Peyer's patch (tissue), 4 donors: ENCODE results near the gene GPX5. TPM values are rescaled to one million over a fixed set of nuclear protein-coding genes. Genes with fewer than 3 reads are reported as not detected.

Experiments
- DNase-seq, 3 donors: peaks; one replicate each; pipeline ENCODE4 v3.0.0-alpha.2; 2017 to 2019
- H3K27ac ChIP-seq, 4 donors: fragments of 200-600 bp; sonication (generic); one replicate each; pipeline ENCODE4 v1.5.1; 2016 to 2019
- H3K27me3 ChIP-seq, 2 donors: fragments of 200-600 bp; sonication (generic); one replicate each; pipeline ENCODE4 v1.5.1; 2019
- H3K36me3 ChIP-seq, 3 donors: fragments of 200-600 bp; sonication (generic); one replicate each; pipeline ENCODE4 v1.5.1; 2016 to 2019
- H3K4me1 ChIP-seq, 4 donors: fragments of 200-600 bp; sonication (generic); one replicate each; pipeline ENCODE4 v1.5.1; 2016 to 2019
- H3K4me3 ChIP-seq, 4 donors: fragments of 200-600 bp; sonication (generic); 1 replicate in 3 of 4; 2 replicates in 1 of 4; pipeline ENCODE4 v1.5.1; 2016 to 2019; ENCODE audit warnings: mild to moderate bottlenecking in 1 of 4
- H3K9me3 ChIP-seq, 4 donors: fragments of 200-600 bp; sonication (generic); one replicate each; pipeline ENCODE4 v1.5.1; 2016 to 2019; ENCODE audit warnings: mild to moderate bottlenecking in 1 of 4
- CTCF ChIP-seq, 6 experiments: fragments of 450-650 bp in 4 of 6; fragments of 200-600 bp in 2 of 6; sonication (generic) in 1 of 6; IDR thresholded peaks; one replicate each; pipeline ENCODE4 v1.5.1; 2017 to 2019; ENCODE audit warnings: antibody characterized with exemption in 6 of 6, mild to moderate bottlenecking in 3 of 6, moderate library complexity in 1 of 6
- POLR2A ChIP-seq, 2 donors: fragments of 450-650 bp; IDR thresholded peaks; one replicate each; pipeline ENCODE4 v1.5.1; 2017; ENCODE audit warnings: antibody characterized with exemption in 2 of 2, mild to moderate bottlenecking in 2 of 2, moderate library complexity in 2 of 2
- total RNA-seq, 4 donors: library from RNA; depleted of rRNA; stranded (reverse); fragments of >200 nt; gene quantifications; one replicate each; pipeline ENCODE4 v1.1.0, GENCODE V29; 2016

GPX5 gene
- total RNA-seq, 4 donors from 2014 or later: not detected

DNA sequence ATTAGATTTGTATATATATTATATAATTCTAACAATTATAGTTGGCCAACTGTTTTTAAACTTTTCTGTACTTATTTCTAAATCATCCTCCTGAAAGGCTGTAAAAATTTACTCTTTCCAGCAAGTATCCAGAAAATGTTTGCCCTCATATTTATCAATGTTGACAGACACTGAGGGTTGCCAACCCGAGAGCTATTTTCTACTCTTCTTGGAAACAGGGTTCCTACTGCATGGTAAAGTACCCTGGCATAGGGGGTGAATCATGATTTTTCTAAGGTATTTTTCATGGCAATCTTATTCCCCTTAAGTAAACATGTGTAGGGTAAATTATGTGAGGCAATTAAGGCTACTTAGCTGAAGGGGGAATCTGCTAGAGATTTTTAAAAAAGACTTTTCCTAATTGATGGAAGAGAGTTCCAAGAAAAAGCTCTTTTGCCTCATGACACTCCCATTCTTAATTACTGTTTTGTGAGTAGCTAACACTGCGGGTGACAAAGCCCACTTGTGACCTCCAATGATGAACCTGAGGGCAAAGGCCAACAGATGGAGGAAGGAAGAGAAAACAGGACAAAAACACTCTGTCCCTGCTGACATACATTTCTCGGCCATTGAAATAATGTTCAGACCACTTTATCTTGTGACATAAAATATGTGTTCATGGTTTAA is 37.9 kb downstream of the GPX5 start:
- TF ChIP-seq CTCF (IDR thresholded peaks at IDR 0.05) (no peak), POLR2A (IDR thresholded peaks at IDR 0.05) (no peak)
- Histone ChIP-seq H3K36me3 (no peaks in the 10 kb centered on the region), H3K27ac (no peak overlapping the region), H3K4me1 (no peaks in the 10 kb centered on the region), H3K27me3 (no peaks in the 10 kb centered on the region), H3K9me3 (no peaks in the 10 kb centered on the region), H3K4me3 (no peak overlapping the region)
- DNase-seq: no peak

GRCh38 chr6:28565823-28566526 is 40.3 kb downstream of the GPX5 start:
- H3K4me1 ChIP-seq: no peaks in the 10 kb centered on the region
- H3K27ac ChIP-seq: no peak overlapping the region
- H3K4me3 ChIP-seq: no peak overlapping the region
- no peak for DNase-seq
- H3K27me3 ChIP-seq: no peaks in the 10 kb centered on the region
- TF ChIP-seq POLR2A (IDR thresholded peaks at IDR 0.05): no peak
- no peak for TF ChIP-seq CTCF (IDR thresholded peaks at IDR 0.05)
- no peaks in the 10 kb centered on the region for H3K36me3 ChIP-seq
- H3K9me3 ChIP-seq: no peaks in the 10 kb centered on the region

DNA sequence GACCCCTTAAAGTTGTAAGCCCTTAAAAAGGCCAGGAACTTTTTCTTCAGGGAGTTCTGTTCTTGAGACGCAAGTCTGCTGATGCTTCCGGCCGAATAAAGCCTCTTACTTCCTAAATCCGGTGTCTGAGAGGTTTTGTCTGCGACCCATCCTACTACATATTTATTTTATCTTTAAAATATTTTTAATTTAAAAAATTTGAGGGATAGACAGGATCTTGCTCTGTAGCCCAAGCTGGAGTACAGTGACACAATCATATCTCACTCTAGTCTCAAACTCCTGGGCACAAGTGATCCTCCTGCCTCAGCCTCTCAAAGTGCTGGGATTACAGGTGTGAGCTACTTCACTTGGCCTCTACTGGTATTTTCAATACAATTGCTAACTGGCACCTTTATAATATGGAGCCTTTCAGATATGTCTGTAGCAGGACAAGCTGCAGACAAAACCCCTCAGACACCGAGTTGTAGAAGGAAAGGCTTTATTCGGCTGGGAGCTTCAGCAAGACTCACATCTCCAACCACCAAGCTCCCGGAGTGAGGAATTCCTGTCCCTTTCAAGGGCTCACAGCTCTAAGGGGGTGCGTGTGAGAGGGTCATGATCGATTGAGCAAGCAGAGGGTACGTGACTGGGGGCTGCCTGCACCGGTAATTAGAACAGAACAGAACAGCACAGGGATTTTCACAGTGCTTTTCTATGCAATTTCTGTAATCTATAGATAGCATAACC is 41.0 kb downstream of the GPX5 start:
- Histone ChIP-seq H3K27ac (no peak overlapping the region), H3K4me3 (no peak overlapping the region), H3K27me3 (no peaks in the 10 kb centered on the region), H3K4me1 (no peaks in the 10 kb centered on the region), H3K36me3 (no peaks in the 10 kb centered on the region), H3K9me3 (no peaks in the 10 kb centered on the region)
- TF ChIP-seq POLR2A (IDR thresholded peaks at IDR 0.05) (no peak), CTCF (IDR thresholded peaks at IDR 0.05) (no peak)
- DNase-seq: no peak

DNA sequence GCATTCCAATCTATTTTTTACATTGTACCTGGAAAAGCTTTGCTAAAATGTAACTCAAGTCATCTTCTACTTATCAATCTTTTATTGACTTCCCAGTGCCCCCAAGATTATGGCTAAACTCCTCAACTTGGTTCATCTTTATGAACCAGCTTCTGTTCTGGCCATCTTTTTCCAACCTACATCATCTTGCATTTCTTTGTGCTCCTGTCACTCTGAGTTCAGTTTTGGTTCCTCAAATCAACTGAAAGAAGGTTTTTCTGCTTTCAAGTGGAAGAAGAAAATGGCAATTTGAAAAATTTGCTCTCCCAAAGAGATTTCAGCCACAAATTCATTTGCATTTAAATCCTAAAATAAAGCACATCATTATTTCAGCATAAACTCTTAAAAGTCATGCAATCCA is 41.8 kb downstream of the GPX5 start:
- Histone ChIP-seq H3K4me1 (no peaks in the 10 kb centered on the region), H3K27me3 (no peaks in the 10 kb centered on the region), H3K27ac (no peak overlapping the region), H3K4me3 (no peak overlapping the region), H3K9me3 (no peaks in the 10 kb centered on the region), H3K36me3 (no peaks in the 10 kb centered on the region)
- TF ChIP-seq POLR2A (IDR thresholded peaks at IDR 0.05) (no peak), CTCF (IDR thresholded peaks at IDR 0.05) (no peak)
- DNase-seq: no peak

GRCh38 chr6:28568515-28569108 is 42.9 kb downstream of the GPX5 start:
- DNase-seq: no peak
- Histone ChIP-seq H3K36me3 (no peaks in the 10 kb centered on the region), H3K27me3 (no peaks in the 10 kb centered on the region), H3K4me3 (no peak overlapping the region), H3K9me3 (no peaks in the 10 kb centered on the region), H3K27ac (no peak overlapping the region), H3K4me1 (no peaks in the 10 kb centered on the region)
- TF ChIP-seq POLR2A (IDR thresholded peaks at IDR 0.05) (no peak), CTCF (IDR thresholded peaks at IDR 0.05) (no peak)
